HepG2 (cell line): ENCODE data around the gene SSX5.

Experiments
- CBX2 ChIP-seq, 2 experiments: fragments of 200-600 bp in 1 of 2; sonication (generic); formaldehyde crosslinking in 1 of 2; IDR thresholded peaks; 2 replicates each; pipeline versions ENCODE4 v1.7.0 to v1.8.1; 2018 to 2022; ENCODE audit warnings: low read depth in 2 of 2, low read length in 1 of 2, mild to moderate bottlenecking in 1 of 2, missing genetic modification reagents in 1 of 2
- CTCF ChIP-seq: sonication (generic); formaldehyde crosslinking; IDR thresholded peaks from 2 replicates; pipeline ENCODE4 v1.5.0; 2020; ENCODE audit warnings: mild to moderate bottlenecking, missing genetic modification reagents, moderate library complexity
- POLR2AphosphoS5 ChIP-seq: IDR thresholded peaks from 2 replicates; pipeline ENCODE4 v1.6.1; 2012; ENCODE audit warnings: low read depth, low read length
- REXO4 ChIP-seq: sonication (generic); formaldehyde crosslinking; IDR thresholded peaks from 2 replicates; pipeline ENCODE4 v1.8.0; 2022; ENCODE audit warnings: missing genetic modification reagents, mild to moderate bottlenecking, borderline replicate concordance

GRCh38 chrX:48180811-48181210 lies 15.8 kb downstream of the SSX5 start:
- TF ChIP-seq CTCF (CRISPR knock-in tag) (no peak), POLR2AphosphoS5 (no peak), CBX2 (IDR thresholded peaks at IDR 0.05; ENCODE audit: low read depth, low read length) (no peak), CBX2 (CRISPR knock-in tag; IDR thresholded peaks at IDR 0.05; ENCODE audit: low read depth) (no peak), REXO4 (CRISPR knock-in tag) (no peak)
